ENCODE measurements around the gene RALA.
"Not testable (repeated sequence)": the region's sequence is repeated elsewhere in the genome, so short reads cannot be mapped to it uniquely, and the experiment has no call there.

RALA gene

GRCh38 chr7:39647816-39648215 lies 24.4 kb downstream of the RALA start:
- DNase-seq (ENCODE audit: low read depth): no peak

GRCh38 chr7:39650676-39651075 lies 27.3 kb downstream of the RALA start:
- no peak for DNase-seq (ENCODE audit: low read depth)

GRCh38 chr7:39651265-39651664 lies 27.9 kb downstream of the RALA start:
- no peak for DNase-seq (ENCODE audit: low read depth)

DNA sequence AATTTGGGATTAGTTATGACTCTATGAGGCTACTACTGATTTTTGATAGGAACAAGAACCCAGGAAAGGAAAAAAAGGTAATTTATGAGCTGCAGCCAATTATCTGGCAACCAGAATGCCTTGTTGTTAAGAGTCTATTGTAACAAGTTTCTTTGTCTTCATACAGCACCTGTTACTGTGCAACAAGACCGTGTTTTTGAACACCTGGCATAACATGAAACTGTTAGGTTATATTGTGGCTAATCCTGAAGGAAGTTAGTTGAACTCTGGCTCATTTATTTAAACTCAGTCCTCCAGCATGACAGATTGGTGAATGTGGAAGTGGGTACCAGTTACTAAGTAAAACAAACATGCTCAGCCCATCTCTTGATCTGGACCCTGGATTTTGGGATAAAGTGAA lies 33.0 kb downstream of the RALA start:
- no peak for DNase-seq (ENCODE audit: low read depth)

DNA sequence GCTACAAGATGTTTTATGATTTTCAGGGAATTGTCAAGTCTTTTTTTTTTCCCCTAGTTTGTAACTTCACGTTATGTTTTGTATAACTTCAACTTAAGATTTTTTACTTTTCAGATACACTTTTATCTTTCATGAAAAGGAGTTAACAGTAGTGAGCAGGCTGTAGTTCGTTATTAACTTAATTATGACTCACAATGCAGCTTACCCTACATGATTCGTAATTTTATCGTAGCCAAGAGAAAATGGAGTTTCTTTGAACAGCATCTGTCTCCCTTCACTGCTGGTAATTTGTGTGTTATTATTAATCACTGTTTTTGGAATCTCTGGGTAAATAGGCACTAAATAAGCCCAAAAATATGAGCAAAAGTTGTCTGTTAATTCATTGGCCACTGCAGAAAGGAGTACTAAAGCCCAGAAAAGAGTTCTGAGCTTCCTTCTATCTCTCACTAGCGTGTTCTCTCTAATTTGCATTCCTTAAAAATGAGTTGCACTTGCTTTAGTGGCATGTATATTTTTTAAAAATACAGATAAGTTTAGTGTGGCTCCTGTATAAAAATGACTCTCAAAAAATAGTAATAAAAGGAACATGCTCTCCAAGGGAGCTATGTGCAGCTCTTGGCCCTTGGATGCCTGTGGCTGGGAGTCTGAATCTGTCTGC lies 36.1 kb downstream of the RALA start:
- no peak for DNase-seq (ENCODE audit: low read depth)

DNA sequence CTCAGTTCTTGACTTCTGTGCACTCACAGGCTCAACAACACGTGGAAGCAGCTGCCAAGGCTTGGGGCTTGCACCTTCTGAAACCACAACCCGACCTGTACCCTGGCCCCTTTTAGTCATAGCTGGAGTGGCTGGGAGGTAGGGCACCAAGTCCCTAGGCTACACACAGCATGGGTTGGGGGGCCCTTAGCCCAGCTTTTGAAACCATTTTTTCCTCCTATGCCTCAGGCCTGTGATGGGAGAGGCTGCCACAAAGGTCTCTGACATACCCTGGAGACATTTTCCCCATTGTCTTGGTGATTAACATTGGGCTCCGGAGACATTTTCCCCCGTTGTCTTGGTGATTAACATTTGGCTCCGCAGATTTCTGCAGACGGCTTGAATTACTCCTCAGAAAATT lies 38.6 kb downstream of the RALA start:
- no peak for DNase-seq (ENCODE audit: low read depth)

DNA sequence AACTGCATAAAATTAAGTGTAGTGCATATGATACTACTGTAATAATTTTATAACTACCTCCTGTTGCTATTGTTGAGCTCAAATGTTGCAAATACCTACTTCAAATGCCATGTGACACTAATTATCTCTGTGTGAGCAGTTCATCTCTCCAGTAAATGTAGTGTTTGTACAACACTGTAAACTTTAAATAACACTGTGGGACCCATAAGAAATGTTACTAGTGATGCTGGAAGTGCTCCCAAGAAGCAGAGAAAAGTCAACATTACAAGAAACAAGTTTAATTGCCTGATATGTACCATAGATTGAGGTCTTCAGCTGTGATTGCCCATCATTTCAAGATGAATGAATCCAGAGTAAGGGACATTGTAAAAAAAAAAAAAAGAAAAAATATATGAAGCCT lies 39.9 kb downstream of the RALA start:
- DNase-seq (ENCODE audit: low read depth): no peak

- DNase-seq (ENCODE audit: low read depth): no peak
Observed at GRCh38 chr7:39664057-39664456, 40.7 kb downstream of the RALA start.

GRCh38 chr7:39664585-39664984 lies 41.2 kb downstream of the RALA start:
- DNase-seq (ENCODE audit: low read depth): no peak

- DNase-seq (ENCODE audit: low read depth): no peak
Observed at GRCh38 chr7:39666562-39666961, 43.2 kb downstream of the RALA start.

- DNase-seq (ENCODE audit: low read depth): no peak
Observed at GRCh38 chr7:39667341-39667923, 44.1 kb downstream of the RALA start.

- not testable (repeated sequence) for DNase-seq (ENCODE audit: low read depth)
Observed at GRCh38 chr7:39668280-39668679, 44.9 kb downstream of the RALA start.

DNA sequence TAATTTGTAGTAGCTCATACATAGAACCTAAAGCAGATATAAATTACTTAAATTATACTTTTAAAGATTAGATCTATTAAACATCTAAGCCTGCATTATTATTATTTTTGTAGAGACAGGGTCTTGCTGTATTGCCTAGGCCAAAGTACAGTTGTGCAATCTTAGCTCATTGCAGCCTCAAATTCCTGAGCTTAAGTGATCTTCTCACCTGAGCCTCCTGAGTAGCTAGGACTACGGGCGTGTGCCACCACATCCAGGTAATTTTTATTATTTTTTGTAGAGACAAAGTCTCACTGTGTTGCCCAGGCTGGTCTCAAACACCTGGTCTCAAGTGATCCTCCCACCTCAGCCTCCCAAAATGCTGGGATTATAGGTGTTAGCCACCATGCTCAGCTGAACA lies 46.7 kb downstream of the RALA start:
- DNase-seq (ENCODE audit: low read depth): no peak

DNA sequence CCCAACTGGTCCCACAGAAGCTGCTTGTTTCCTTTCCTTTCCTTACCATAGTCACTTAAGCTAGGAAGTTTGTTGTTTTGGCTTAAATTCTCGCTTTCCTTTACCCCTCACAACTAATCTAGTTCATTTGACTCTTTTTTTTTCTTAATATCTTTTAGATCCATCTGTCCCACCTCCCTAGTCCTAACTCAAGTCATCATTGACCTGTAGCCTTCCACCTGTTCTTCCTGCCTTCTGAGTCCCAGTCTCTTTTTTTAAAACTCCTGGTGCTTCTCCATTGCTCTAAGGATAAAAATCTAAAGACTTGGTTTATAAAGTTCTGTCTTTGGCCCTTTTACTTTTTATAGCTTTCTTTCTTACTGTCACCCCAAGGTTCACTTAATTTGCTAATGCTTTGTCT lies 47.6 kb downstream of the RALA start:
- no peak for DNase-seq (ENCODE audit: low read depth)

- DNase-seq (ENCODE audit: low read depth): no peak
Observed at GRCh38 chr7:39672176-39672575, 48.8 kb downstream of the RALA start.

DNA sequence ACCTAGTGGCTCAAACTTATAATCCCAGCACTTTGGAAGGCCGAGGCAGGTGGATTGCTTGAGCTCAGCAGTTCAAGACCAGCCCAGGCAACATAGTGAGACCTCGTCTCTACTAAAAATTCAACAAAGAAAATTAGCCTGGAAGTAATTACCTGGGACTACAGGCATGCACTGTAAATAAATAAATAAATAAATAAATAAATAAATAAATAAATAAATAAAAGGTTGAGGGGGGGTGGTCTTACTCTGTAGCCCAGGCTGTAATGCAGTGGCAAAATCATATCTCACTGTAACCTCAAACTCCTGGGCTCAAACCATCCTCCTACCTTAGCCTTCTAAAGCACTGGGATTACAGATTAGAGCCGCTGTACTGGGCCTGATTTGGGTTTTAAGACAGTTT lies 50.5 kb downstream of the RALA start:
- DNase-seq (ENCODE audit: low read depth): no peak

DNA sequence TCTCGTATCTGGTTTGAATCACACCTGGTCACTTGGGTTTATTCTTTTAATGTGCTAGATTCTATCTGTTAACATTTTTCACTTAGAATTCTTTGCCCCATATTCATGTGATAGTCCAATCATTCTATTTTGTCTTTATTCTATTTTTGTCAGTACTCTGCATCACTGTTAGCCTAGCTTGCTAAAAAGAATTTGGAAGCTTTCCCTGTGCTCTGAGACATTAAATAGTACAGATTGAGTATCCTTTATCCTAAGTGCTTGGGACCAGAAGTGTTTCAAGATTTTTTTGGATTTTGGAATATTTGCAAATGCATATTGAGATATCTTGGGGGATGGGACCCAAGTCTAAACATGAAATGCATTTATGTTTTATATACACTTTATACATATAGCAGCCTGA lies 51.0 kb downstream of the RALA start:
- DNase-seq (ENCODE audit: low read depth): no peak

DNA sequence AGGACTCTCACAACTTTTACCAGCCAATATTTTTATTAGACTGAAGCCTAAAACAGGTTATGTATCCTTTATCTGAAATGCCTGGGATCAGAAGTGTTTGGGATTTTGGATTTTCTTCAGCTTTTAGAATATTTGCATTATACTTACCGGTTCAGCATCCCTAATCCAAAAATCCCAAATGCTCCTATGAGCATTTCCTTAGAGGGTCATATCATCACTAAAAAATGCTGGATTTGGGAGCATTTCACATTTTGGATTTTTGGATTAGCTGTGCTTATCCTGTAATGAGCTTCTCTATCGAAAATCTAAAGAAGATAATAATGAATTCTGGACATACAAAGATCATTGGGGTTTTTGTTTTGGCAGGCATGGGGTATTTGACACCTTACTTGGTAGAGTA lies 53.0 kb downstream of the RALA start:
- no peak for DNase-seq (ENCODE audit: low read depth)

DNA sequence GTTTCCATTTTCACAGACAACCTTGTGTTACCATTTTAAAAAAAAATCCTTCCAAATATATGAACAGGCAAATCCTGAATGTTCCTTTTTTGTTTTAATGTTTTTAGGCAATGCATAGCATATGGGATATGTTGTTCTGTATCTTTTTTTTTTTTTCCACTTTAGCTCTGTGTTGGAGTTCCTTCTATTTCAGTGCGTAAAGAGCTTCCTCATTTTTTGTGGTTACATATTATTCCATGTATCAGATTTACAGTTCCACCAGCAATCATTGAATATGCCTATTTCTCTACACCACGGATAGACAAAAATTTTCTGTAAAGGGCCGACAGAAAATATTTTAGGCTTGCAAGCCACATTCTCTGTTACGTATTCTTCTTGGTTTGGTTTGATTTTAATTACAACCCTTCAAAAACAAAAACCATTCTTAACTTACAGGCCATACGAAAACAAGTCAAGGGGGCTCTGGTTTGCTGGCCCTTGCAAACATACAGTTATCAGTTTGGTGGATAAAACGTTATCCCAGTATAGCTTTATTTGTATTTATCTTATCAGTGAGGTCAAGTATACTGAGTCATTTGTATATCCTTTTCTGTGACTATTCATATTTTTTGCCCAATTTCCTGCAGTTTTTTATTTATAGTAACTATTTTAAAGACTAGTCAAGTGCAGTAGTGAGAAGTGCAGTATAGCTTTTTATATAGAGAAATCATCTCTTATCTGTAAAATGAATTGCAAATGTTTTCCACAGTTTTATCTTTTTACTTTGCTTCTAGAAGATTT lies 55.7 kb downstream of the RALA start:
- DNase-seq (ENCODE audit: low read depth): no peak

- DNase-seq (ENCODE audit: low read depth): not testable (repeated sequence)
Observed at GRCh38 chr7:39679874-39680273, 56.5 kb downstream of the RALA start.

DNA sequence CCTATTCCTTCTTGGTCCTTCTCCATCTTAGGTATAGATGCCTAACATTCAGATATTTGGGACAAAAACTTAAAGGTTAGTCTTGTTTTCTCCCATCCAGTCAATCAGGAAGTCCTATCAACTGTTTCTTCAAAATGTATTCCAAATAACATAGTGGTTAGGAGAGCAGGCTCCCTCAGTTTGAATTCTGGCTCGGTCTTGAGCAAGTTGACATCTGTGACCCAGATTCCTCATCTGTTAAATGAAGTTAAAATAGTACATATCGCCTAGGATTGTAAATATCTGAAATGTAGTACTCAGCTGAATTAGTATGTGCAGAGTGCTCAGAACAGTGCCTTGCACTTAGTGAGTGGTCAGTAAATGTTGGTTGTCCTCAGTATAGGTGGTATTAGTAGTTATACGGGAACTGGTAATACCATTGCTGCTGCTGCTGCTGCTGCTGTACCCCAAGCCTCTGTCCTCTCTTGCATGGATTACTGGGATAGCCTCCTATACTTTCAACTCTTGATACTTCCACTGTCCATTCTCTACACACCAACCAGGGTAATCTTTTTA lies 58.6 kb downstream of the RALA start:
- no peak for DNase-seq (ENCODE audit: low read depth)

GRCh38 chr7:39683216-39683845 lies 60.0 kb downstream of the RALA start:
- no peak for DNase-seq (ENCODE audit: low read depth)
